Memory B cell (primary cell): ENCODE data around the gene KIAA1755.
"Not testable (repeated sequence)": the region's sequence is repeated elsewhere in the genome, so short reads cannot be mapped to it uniquely, and the experiment has no call there.

Experiments
- ATAC-seq: fragments of 150-1000 bp; cut with Tn5 transposase; 2 replicates; pipeline ENCODE4 v1.10.0; 2021; ENCODE audit warnings: low read depth, mild to moderate bottlenecking, moderate library complexity
- DNase-seq, 2 donors: peaks; one replicate each; pipeline ENCODE4 v3.0.0; 2022; ENCODE audit warnings: low spot score in 2 of 2
- H3K27ac Mint-ChIP-seq: one replicate; pipeline ENCODE4 v1.8.0; 2022; ENCODE audit warnings: mild to moderate bottlenecking, moderate library complexity, mixed read lengths
- H3K27me3 Mint-ChIP-seq: one replicate; pipeline ENCODE4 v1.8.0; 2022; ENCODE audit warnings: mixed read lengths
- H3K36me3 Mint-ChIP-seq: one replicate; pipeline ENCODE4 v1.8.0; 2022; ENCODE audit warnings: mild to moderate bottlenecking, mixed read lengths
- H3K4me1 Mint-ChIP-seq: one replicate; pipeline ENCODE4 v1.8.0; 2022; ENCODE audit warnings: mixed read lengths
- H3K4me3 Mint-ChIP-seq: one replicate; pipeline ENCODE4 v1.8.0; 2022; ENCODE audit warnings: mild to moderate bottlenecking, moderate library complexity, mixed read lengths
- H3K9me3 Mint-ChIP-seq: one replicate; pipeline ENCODE4 v1.8.0; 2022; ENCODE audit warnings: mixed read lengths

Gene KIAA1755

DNA sequence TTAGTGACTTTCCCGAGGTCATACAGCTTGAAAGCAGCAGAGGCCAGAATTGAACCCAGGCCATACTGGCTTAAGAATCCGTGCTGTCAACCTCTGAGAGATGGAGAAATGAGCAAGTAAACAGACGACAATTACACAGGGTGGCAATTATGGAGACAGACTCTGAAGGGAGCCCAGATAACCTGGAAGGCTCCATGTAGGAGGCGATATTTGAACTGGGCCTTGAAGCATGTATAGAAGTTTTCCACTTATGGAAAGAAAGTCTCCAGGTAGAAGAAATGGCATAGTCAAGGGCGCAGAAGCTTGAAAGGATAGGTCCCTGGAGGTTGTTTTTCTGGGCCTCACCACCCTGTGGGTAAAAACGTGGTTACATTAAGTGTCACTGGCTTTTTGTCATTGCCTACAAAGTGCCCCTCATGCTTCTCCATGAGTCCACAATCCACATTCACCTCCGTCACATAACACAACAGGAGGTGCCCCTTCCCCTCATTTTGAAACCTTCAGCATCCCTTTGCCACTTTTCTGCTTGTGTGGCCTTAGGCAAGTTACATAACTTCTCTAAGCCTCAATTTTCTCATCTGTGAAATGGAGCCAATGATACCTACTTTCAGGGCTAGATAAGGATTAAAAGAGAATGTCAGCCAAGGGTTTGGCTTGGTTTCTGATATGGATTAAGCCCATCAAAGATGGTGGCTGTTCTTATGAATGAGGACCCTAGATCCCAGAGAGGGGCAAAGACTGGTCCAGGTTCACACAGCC, 37.6 kb upstream of the KIAA1755 start:
- no peaks in the 10 kb centered on the region for H3K4me1 Mint-ChIP-seq
- ATAC-seq (no peak), DNase-seq (no peak)
- peaks cover 14% of the 10 kb centered on the region for H3K27me3 Mint-ChIP-seq
- H3K4me3 Mint-ChIP-seq = no peak overlapping the region
- no peaks in the 10 kb centered on the region for H3K36me3 Mint-ChIP-seq
- H3K9me3 Mint-ChIP-seq = no peaks in the 10 kb centered on the region
- H3K27ac Mint-ChIP-seq = no peak overlapping the region

DNA sequence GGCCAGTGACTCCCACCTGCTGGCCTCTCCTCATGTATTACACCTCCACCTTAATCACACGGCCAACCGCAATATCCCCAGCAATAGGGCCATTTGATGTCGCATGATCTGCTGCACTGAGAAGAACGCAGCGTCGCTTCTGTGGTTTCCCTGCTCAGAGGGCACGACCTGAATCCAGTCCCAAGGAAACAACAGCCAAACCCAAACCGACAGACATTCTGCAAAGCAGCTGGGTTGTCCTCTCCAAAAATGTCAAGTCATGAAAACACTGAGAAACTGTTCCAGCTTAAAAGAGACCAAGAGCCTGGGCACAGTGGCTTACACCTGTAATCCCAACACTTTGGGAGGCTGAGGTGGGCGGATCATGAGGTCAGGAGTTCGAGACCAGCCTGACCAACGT, 35.9 kb upstream of the KIAA1755 start:
- DNase-seq (no peak), ATAC-seq (no peak)
- Mint-ChIP-seq H3K4me3 (no peak overlapping the region), H3K4me1 (no peaks in the 10 kb centered on the region), H3K36me3 (no peaks in the 10 kb centered on the region), H3K27ac (no peak overlapping the region), H3K27me3 (peaks cover 15% of the 10 kb centered on the region), H3K9me3 (no peaks in the 10 kb centered on the region)

DNA sequence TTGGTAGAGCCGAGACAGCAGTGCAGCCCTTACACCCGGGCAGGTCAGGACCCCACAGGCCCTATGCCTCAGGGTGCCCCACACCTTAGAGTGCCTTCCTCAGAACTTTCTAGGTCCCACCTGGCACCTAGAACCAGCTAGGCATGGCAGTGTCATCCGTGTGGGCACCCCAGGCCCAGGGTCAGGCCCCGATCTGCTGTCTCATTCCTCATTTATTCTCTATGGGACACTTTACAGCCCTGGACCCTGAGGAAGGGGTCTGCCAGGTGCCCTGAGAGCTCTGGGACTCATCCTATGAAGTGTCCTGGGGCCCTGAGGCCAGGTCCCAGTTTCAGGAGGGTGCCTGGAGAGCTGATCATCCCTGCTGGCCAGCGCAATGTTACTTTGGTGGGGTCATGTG, 35.3 kb upstream of the KIAA1755 start:
- Mint-ChIP-seq H3K9me3 (no peaks in the 10 kb centered on the region), H3K27me3 (peaks cover 12% of the 10 kb centered on the region), H3K27ac (no peak overlapping the region), H3K36me3 (no peaks in the 10 kb centered on the region), H3K4me1 (no peaks in the 10 kb centered on the region), H3K4me3 (no peak overlapping the region)
- no peak for DNase-seq
- ATAC-seq = no peak

DNA sequence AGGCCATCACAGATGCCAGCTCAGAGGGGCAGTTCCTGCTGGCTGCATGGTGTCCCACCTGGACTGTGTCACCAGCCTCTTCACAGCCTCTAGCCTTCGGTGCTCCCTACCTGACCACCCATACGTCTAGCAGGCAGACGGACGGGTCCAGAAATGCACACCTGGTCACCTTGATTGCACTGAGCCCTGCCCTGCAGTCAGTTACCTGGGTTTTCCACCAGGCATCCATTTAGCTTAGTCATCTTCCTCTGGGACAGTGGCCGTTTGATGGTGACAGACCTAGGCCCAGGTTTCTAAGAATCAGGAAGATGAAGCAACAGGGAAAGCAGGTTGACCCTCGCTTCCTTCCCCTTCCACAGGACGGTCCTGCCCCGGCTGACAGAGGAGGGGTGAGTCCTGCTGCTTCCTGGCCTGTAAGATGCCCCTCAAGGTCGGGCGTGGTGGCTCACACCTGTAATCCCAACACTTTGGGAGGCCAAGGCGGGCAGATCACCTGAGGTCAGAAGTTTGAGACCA, 33.6 kb upstream of the KIAA1755 start:
- ATAC-seq (no peak), DNase-seq (no peak)
- Mint-ChIP-seq H3K9me3 (no peaks in the 10 kb centered on the region), H3K4me3 (no peak overlapping the region), H3K4me1 (no peaks in the 10 kb centered on the region), H3K27me3 (peaks cover 12% of the 10 kb centered on the region), H3K27ac (no peak overlapping the region), H3K36me3 (no peaks in the 10 kb centered on the region)

- H3K4me3 Mint-ChIP-seq = no peak overlapping the region
- H3K9me3 Mint-ChIP-seq = no peaks in the 10 kb centered on the region
- H3K27ac Mint-ChIP-seq = no peak overlapping the region
- H3K27me3 Mint-ChIP-seq = peaks cover 12% of the 10 kb centered on the region
- H3K36me3 Mint-ChIP-seq = no peaks in the 10 kb centered on the region
- no peak for DNase-seq
- H3K4me1 Mint-ChIP-seq = no peaks in the 10 kb centered on the region
- no peak for ATAC-seq
Observed at GRCh38 chr20:38293491-38294065, 33.0 kb upstream of the KIAA1755 start.

GRCh38 chr20:38291966-38292365, 31.4 kb upstream of the KIAA1755 start:
- no peak overlapping the region for H3K4me3 Mint-ChIP-seq
- no peak overlapping the region for H3K27ac Mint-ChIP-seq
- no peaks in the 10 kb centered on the region for H3K4me1 Mint-ChIP-seq
- no peaks in the 10 kb centered on the region for H3K36me3 Mint-ChIP-seq
- DNase-seq = no peak
- peaks cover 12% of the 10 kb centered on the region for H3K27me3 Mint-ChIP-seq
- ATAC-seq = no peak
- no peaks in the 10 kb centered on the region for H3K9me3 Mint-ChIP-seq

- H3K36me3 Mint-ChIP-seq = no peaks in the 10 kb centered on the region
- H3K4me3 Mint-ChIP-seq = no peak overlapping the region
- no peaks in the 10 kb centered on the region for H3K9me3 Mint-ChIP-seq
- H3K27me3 Mint-ChIP-seq = peaks cover 16% of the 10 kb centered on the region
- no peak for DNase-seq
- ATAC-seq = no peak
- no peaks in the 10 kb centered on the region for H3K4me1 Mint-ChIP-seq
- no peak overlapping the region for H3K27ac Mint-ChIP-seq
Observed at GRCh38 chr20:38290829-38291814, 30.6 kb upstream of the KIAA1755 start.

- peaks cover 8% of the 10 kb centered on the region for H3K27me3 Mint-ChIP-seq
Observed at GRCh38 chr20:38286586-38287531, 26.3 kb upstream of the KIAA1755 start.

GRCh38 chr20:38284893-38285444, 24.4 kb upstream of the KIAA1755 start:
- peaks cover 4% of the 10 kb centered on the region for H3K27me3 Mint-ChIP-seq
- no peak overlapping the region for H3K4me3 Mint-ChIP-seq
- no peaks in the 10 kb centered on the region for H3K9me3 Mint-ChIP-seq
- no peaks in the 10 kb centered on the region for H3K4me1 Mint-ChIP-seq
- no peak overlapping the region for H3K27ac Mint-ChIP-seq
- H3K36me3 Mint-ChIP-seq = no peaks in the 10 kb centered on the region
- DNase-seq = no peak
- ATAC-seq = no peak

More at GRCh38 chr20:38286586-38287531, 26.3 kb upstream of the KIAA1755 start:
- no peak for DNase-seq
- Mint-ChIP-seq H3K4me3 (no peak overlapping the region), H3K36me3 (no peaks in the 10 kb centered on the region), H3K9me3 (no peaks in the 10 kb centered on the region), H3K27ac (no peak overlapping the region), H3K4me1 (no peaks in the 10 kb centered on the region)
- ATAC-seq = no peak

DNA sequence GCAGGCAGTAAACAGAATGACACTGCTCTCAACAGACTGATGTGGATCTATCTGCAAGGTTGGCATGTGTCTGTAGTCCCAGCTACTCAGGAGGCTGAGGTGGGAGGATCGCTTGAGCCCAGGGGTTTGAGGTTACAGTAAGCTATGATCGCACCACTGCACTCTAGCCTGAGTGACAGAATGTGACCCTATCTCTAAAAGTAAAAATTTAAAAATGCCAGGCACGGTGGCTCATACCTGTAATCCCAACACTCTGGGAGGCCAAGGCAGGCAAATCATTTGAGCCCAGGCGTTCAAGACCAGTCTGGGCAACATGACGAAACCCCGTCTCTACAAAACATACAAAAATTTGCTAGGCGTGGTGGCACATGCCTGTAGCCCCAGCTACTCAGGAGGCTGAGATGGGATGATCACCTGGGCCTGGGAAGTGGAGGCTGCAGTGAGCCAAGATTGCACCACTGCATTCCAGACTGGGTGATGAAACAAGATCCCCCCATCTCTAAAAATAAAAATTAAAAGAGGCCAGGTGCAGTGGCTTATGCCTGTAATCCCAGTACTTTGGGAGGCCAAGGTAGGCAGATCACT, 23.6 kb upstream of the KIAA1755 start:
- not testable (repeated sequence) for ATAC-seq, H3K27ac Mint-ChIP-seq, H3K27me3 Mint-ChIP-seq, DNase-seq, H3K9me3 Mint-ChIP-seq, H3K4me1 Mint-ChIP-seq, H3K4me3 Mint-ChIP-seq, H3K36me3 Mint-ChIP-seq

- H3K9me3 Mint-ChIP-seq = no peaks in the 10 kb centered on the region
- no peak overlapping the region for H3K4me3 Mint-ChIP-seq
- H3K36me3 Mint-ChIP-seq = no peaks in the 10 kb centered on the region
- DNase-seq (no peak), ATAC-seq (no peak)
- no peak overlapping the region for H3K27ac Mint-ChIP-seq
- peaks cover 4% of the 10 kb centered on the region for H3K27me3 Mint-ChIP-seq
- H3K4me1 Mint-ChIP-seq = no peaks in the 10 kb centered on the region
Observed at GRCh38 chr20:38283236-38283635, 22.7 kb upstream of the KIAA1755 start.

GRCh38 chr20:38281176-38281915, 20.8 kb upstream of the KIAA1755 start:
- not testable (repeated sequence) for H3K27me3 Mint-ChIP-seq, H3K9me3 Mint-ChIP-seq, ATAC-seq, DNase-seq, H3K4me3 Mint-ChIP-seq, H3K36me3 Mint-ChIP-seq, H3K4me1 Mint-ChIP-seq, H3K27ac Mint-ChIP-seq
